Measurements from ENCODE around the gene PRKCQ.

GRCh38 chr10:6578795-6579182 is 1.3 kb downstream of the PRKCQ start:
- TF ChIP-seq CTCF (IDR thresholded peaks at IDR 0.05) (no peak), POLR2A (IDR thresholded peaks at IDR 0.05) (no peak)

Measured in body of pancreas (tissue), 4 donors.